GM15510 (cell line): ENCODE data around the gene SYNPO2.

Experiments used
- POLR2A ChIP-seq: IDR thresholded peaks from 3 replicates; pipeline ENCODE4 v1.6.1; 2011; ENCODE audit warnings: borderline replicate concordance; ENCODE audit not compliant: insufficient read length; ENCODE audit errors: extremely low read depth

The SYNPO2 gene

DNA sequence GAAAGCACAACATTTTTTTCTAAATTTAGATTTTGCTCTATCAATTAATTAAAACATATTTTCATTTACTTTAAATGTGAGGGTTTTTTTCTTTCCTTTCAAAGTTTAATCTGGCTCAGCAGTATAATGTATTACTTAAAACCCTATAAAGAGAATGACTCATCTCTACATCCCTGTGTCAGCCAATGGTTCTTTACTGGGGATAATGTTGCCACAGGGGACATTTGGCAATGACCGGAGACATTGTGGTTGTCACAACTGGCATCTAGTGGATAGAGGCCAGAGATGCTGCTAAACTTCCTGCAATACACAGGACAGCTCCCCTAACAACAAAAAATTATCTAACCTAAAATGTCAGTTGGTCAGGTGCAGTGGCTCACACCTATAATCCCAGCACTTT lies 53.8 kb downstream of the SYNPO2 start:
- no peak for TF ChIP-seq POLR2A

DNA sequence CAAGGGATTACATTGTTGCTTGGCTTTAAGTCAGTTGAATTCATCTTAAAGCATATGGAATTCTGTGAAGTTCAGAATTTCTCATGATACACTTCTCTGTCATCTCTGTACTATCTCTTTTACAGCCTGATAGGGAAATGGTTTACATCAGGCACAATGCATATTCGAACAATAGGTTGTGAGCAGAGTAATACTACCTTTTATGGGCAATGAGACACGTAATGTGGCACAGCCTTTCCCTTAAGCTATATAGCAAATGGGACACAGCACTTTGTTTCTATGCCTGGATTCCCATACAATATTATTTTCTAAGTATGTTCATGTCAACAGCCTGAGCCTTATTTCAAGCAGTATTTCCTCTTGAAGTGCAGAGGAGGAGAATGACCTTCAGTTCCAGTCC lies 58.4 kb downstream of the SYNPO2 start:
- TF ChIP-seq POLR2A, result no peak

DNA sequence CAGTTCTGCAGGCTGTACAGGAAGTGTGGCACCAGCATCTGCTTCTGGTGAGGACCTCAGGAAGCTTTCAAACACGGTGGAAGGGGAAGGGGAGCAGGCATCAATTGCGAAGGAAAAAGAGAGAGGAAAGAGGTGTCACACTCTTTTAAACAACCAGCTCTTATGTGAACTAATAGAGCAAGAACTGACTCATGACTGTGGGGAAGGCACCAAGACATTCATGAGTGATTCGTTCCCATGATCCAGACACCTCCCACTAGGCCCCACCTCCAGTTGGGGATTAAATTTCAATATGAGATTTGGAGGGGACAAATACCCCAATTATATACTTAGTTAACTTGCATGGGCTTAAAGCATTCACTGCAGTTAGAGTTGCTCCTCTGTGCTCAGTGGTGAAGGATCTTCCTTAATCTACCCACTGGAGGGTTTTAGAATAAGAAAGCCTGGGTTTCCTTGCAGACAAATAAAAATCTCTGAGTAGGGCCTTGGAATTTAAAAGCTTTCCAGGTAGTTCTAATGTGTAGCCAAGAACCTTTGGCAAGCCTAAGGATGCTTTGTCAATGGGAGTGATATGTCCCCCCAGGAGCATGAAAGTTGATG lies 60.0 kb downstream of the SYNPO2 start:
- no peak for TF ChIP-seq POLR2A

DNA sequence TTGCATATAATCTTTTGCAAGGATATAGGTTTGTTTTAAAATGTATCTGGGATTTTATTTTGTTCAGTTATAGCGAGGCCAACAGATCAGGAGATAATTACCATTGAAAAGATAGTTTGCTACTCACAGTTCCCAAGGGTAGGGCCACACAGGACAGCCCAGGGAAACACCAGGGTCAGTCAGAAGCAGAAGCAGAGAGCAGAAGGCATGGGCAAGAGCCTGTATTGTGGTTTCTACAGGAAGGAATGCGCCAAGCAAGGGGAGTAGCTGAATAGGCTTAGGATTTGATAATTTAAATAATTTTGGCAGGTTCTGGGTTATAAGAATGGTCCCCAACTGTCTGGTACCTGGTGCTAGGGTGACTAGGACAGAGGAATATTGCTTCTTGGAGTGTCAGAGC lies 61.6 kb downstream of the SYNPO2 start:
- no peak for TF ChIP-seq POLR2A

DNA sequence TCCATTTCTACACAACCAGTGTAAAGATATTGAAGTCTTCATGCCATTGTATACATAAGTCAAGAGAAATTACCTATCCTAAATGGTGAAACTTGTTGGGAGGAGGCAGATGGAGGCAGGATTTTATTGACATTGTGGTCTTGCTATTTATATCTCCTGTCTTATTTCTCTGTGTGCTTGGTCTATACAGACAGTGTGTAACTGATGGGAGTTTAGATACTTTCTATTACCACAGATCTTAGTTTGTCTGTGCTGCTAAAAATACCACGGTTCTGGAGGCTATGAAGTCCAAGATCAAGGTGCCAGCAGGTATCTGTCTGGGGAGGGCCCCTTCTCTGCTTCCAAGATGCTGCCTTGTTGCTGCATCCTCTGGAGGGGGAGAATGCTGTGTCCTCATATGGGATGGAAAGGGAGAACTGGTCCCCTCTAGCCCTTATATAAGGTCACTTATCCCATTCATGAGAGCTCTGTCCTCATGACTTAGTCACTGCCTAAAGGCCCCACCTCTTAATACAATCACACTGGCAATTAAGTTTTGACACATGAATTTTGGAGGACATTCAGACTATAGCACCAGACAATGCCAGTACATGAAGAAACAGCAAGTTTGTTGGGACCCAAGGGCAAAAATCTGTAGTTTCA lies 62.4 kb downstream of the SYNPO2 start:
- no peak for TF ChIP-seq POLR2A

DNA sequence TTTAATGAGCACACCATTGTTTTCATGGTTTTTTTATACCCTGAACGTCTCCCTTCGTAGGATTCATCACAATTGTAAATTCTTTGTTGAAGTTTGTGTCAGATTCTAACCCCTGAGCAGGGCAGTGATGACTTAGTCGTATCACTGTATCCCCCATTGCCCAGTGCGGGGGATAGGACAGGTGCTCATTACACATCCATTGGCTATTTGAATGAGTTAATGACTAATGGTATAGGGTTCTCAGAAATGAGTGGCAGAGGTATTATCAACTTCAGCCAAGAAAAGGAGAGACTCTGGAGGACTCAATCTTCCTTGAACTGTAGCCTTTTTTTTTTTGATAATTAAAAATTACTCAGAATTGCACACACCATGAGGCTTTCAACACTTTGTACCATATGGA lies 64.6 kb downstream of the SYNPO2 start:
- no peak for TF ChIP-seq POLR2A

DNA sequence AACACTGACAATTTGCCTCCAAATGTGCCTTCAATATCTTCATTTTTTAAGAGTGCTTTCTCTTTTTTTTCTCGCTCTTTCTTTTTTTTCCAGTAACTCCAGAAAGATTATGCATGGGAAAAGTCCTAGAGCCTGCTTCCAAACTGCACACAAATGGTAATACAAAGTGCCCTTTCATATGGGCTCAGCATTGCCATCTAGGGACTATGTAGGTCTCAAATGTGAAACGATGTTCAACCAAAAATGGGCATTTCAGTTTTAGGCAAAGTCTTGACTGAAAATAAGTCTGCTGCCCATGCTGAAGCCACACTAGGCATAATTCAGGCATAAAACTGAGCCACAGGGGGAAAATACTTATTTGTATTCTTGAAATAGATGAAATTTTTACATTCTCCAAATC lies 65.6 kb downstream of the SYNPO2 start:
- TF ChIP-seq POLR2A, result no peak

DNA sequence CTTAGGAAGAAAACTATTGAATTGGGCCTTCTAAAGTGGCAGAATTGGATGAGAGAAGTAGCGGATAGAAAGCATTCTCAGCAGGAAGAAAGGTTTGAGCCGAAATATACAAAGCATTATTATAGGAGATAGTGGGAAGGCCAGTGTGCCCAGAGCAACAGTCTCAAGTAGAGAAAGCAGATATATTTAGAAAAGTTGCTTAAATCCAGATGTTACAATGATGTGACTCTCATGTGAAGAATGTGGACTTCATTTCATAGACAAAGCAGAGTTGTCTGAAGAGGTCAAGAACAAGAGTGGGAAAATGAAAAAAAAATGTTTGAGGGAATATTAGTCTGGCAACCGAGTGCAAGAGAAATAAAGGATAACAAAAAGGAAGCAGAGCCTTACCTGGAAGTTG lies 66.9 kb downstream of the SYNPO2 start:
- no peak for TF ChIP-seq POLR2A

DNA sequence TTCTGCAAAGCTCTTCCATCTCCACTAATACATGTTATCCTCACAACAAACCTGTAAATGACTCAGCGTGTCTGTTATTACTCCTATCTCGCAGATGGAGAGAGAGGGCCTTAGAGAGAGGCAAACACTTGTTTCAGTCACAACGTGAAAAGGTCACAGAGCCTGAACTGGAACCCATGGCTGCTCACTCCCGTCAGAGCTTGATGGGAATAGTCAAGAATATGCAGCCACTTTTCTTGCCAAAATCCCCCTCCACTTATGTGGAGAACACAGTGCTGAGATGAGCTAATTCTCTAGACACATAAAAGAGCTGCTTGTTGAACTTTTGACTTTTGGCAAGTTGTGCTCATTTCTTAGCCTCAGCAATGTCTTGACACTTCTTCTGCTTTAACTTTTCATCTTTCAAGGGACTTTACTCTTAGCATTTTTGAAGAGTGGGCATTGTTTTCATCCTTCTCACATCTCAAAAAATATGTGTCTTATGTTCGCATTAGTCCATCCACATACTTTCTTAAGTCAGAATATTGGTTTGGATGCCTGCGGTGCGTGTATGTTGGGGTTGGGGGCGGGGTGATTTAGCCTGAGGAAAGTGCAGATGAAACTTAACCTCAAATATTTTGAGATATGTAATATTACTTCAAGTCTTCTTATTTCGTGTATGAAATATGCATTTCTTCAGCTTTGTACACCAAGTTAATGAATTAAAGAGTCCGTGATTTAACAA lies 69.2 kb downstream of the SYNPO2 start:
- no peak for TF ChIP-seq POLR2A

DNA sequence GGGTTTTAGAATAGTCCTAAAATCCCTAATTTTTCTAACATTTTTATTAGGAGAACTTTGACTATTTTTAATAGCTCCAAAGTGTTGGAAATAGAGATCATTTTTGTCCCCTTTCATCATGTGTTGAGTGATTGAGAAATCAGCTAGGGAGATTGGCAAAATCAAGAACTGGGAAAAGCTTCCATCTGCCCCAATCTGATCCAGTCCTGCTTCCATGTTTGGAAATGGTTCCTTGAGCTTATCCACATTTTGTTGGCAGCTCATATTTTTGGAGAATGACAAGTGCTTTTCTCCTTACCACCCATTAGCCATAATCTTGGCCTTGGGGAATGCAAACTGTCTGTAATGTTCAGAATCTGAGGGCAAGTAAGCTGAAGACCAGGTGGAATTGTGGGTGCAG lies 73.9 kb downstream of the SYNPO2 start:
- no peak for TF ChIP-seq POLR2A

DNA sequence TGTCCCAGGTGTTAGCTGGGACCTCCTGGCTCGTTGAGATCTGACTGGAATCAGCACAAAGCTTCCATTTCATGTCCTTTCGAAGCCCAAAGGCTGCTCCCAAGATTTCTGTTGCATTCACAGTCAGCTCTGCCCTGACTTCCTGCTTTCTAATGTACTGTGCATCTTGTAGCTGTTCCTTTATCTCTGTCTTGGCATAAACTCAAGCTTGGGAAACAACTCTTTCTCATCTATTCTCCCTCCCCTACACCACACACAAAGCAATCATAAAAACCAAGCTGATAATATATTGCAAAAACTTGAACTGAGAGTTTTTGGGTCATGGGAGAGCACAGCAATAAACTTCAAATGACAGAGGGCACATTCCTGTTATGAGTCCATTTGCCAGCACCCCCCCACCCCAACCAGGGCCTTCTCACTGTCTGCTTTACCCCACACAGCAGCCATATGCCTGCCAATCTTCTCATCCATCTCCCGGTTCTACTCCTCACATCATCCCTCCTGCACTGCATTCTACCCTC lies 76.3 kb downstream of the SYNPO2 start:
- no peak for TF ChIP-seq POLR2A

DNA sequence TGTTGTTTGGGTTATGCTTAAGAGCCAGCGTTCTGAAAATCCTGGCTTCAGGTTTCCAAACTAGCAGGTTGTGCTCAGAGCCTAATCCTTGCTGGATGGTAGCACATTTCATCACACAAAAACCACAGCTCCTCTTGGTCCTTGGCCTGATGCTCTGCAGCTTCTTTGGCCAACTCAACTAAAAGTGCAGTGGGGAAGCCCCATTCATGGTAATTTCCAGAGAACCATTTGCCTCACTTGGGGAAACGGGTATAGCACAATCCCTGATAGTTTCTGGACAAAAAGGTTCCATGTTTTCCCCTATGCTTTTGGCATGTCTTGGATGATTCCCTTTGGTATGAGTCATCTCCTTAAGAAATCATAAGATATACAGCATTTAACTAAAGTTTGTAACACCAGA lies 78.7 kb downstream of the SYNPO2 start:
- no peak for TF ChIP-seq POLR2A

DNA sequence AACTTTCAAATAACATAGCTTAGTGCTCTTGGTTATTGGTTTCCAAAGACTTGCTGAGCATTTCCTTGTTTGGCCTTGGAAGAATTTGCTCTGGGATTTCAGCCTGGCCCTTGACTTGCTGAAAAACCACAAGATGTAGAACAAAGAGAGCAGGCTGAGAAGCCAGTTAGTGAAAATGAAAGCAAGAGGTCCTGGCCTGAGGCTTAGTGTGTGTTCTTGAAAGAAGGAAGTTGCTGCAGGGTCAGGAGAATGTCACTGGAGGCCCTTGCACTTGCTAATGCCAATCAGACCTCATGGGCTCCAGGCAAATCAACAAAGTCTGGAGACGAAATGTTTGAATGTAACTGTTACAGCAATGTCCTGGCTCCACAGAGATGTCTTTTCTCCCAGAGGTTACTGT lies 79.4 kb downstream of the SYNPO2 start:
- TF ChIP-seq POLR2A, result peak; percentile 24

DNA sequence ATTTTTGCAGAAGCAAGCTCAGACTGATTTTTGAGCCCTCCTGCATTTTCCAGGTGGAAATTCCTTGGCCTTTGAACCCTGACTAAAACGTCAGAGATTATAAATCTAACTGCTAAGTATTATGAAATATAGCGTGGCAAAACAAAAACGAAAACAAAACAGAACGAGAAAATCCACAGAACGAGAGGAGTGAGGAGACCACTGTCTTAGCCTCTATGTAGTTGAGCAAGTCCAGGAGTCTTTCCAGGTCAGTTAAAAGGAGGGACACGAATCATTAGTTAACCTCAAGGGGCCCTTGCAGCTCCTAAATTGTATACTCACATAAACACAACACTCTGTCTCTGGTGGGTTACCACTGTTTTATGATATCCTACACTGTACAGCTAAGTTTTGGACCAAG lies 80.2 kb downstream of the SYNPO2 start:
- no peak for TF ChIP-seq POLR2A

DNA sequence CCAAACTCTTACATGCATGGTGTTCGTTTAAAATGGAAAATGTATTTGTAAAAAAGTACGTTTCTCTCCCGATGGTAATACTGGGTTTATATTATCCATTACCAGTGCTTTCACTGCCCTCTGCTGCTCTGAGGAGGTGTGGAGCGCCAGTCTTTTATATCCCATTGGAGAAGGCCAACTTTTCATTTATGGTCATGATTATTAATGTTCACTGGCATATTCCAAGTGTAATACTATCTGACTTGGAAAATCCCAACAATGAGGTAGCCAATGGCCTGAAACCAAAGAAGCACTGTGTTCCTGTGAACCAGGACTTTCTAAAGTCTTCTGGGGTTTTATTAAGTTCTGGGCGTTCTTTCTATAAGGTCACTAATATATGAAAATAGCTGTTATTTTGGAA lies 80.7 kb downstream of the SYNPO2 start:
- TF ChIP-seq POLR2A, result no peak

DNA sequence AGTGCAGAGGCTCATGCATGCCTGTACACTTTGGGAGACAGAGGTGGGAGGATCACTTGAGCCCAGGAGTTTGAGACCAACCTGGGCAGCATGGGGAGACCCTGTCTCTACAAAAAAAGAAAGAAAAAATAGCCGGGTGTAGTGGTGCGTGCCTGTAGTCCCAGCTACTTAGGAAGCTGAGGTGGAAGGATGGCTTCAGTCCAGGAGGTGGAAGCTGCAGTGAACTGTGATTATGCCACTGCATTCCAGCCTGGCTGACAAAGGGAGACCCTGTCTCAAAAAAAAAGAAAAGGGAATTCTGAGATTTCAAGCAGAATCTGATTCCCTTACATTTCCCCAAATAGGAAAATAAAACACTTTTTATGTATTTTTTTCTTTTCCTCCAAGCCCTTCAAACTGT lies 83.5 kb downstream of the SYNPO2 start:
- no peak for TF ChIP-seq POLR2A

DNA sequence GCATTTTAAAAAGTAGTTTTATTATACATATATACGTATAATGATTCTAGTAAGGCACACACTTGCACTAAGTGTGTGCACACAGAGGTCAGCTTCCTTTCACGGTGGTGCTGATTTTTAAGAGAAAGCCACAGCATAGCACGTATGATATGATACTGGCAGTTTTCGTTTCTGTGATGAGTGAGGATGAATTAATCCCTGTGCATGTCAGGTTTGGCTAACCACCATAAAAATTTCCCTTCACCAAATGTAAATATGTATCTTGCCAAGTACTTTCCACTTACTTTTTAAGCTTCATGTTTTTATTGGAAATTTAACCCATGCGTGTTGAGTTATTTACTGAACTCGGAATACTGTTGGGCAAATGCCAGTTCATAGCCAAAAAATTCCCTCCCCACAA lies 84.6 kb downstream of the SYNPO2 start:
- no peak for TF ChIP-seq POLR2A

DNA sequence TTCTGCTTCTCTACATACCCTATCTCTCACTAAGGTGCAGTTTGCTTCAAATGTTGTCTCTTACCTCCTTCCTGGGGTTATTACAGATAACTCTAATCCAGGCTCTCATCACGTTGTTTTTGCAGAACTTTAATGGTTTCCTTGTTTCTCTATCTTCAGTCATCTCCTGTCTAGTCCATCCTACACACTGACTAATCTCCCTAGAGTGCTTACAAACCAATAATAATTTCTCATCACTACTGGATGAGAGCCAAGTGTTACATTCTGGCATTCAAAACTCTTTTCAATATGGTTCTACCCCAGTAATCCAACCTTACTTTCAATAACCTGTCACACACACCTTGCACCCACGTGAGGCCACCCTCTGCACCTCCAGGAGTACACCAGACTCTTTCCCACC lies 86.1 kb downstream of the SYNPO2 start:
- TF ChIP-seq POLR2A, result no peak
